Stimulated activated CD8-positive, alpha-beta memory T cell treated with anti-CD3 and anti-CD28 coated beads, Interleukin-15, amount 100 ng/mL, for 4 hours (primary cell): ENCODE results near the gene CCDC142.
"Not testable (repeated sequence)": the region's sequence is repeated elsewhere in the genome, so short reads cannot be mapped to it uniquely, and the experiment has no call there.

Experiments
- DNase-seq, 2 donors: peaks; one replicate each; pipeline ENCODE4 v3.0.0-alpha.2; 2020; ENCODE audit warnings: low read depth in 2 of 2

The CCDC142 gene

DNA sequence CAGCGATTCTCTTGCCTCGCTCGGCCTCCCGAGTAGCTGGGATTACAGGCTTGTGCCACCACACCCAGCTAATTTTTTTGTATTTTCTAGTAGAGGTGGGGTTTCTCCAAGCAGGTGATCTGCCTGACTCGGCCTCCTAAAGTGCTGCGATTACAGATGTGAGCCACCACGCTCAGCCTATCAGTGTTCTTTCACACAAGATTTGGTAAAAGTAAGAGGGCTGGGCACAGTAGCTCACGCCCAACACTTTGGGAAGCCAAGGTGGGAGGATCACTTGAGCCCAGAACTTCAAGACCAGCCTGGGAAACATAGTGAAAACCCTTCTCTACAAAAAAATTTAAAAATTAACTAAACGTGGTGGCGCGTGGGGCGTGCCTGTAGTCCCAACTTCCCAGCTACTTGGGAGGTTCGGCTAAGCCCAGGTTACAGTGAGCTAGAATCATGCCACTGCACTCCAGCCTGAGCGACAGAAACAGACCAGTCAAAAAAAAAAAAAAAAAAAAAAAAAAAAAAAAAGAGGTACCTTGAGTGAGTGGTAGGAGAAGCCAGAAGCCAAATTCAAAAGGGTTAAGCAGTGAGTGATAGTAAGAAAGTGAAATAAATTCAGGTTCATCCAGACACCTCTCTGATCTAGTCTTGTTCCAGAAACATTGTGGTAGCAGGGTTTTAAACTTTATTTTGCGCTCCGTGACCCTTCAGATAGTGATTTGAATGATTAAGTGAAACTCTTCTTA, 11.3 kb downstream of the CCDC142 start:
- no peak for DNase-seq

DNA sequence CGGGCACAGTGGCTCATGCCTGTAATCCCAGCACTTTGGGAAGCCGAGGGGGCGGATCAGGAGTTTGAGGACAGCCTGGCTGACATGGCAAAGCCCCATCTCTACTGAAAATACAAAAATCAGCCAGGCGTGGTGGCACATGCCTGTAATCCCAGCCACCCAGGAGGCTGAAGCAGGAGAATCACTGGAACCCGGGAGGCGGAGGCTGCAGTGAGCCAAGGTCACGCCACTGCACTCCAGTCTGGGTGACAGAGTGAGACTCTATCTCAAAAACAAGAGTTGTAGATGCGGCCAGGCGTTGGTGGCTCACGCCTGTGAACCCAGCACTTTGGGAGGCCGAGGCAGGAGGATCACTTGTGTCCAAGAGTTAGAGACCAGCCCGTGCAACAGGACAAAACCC, 12.1 kb downstream of the CCDC142 start:
- DNase-seq: not testable (repeated sequence)

DNA sequence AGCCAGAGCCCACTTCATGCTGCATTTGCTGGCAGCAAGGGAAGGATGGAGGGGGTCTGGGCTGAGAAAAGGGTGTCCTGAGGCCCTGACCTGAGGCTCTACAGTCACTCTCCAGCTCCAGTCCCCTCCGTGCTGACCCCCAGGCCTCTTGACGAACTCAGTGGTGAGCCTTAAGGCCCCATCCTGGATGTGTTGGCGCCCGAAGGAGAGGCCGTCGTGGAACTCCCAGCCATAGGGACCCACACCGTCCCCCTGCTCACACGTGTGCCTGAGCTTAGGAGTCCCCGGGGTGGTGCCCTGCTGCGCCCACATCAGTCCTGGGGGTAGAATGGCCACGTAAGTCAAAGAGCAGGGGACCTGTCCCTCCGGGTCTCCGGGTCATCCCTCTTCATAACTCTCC, 18.4 kb downstream of the CCDC142 start:
- no peak for DNase-seq

DNA sequence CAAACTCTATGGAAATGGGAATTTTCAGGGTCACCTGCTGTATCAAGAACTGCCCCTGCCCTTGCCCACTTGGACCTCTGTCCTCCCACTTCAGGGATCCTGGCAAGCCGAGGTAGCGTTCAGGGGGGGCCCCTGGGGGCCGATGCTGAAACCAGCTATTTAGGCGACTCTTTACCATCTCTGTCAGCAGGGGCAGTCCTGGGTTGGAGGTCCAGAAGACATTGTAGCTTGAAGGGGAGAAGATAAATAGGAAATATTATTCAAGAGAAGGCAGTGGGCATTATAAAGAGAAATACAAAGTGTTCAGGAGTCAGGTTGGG, 20.1 kb downstream of the CCDC142 start:
- DNase-seq: no peak

DNA sequence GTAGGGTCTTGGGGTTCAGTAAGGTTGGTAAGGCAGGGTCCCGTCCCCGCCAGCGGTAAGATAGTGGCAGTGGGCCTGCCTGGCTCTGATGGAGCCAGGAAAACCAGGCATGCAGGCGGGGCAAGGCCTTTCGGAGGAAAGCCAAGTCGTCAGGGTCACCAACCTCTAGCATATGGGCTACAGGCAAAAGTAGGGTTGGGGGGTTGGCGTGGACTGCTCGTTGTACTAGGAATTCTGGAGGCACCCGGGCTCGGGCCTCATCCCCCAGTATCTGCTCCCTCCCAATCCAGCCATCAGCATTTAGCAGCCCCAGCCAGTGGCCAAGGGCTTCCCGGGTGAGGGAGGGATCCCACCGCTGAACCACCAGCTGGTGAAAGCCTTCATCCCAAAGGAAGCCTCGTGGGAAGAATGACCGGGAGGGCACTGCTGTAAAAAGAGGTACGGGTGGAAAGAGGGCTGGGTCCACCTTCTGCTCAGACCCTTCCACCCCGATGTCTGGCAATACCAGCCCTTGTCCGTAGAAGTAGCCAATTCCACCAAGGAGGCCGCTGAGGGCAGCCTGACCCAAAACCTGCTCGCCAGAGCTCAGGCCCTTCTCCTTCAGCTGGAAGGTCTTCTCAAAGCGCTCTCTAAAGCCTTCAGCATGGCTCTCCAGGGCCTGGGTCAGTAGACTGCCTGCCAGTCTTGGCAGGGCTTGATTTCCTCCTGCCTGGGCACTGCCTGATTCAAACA, 20.6 kb downstream of the CCDC142 start:
- DNase-seq: no peak

DNA sequence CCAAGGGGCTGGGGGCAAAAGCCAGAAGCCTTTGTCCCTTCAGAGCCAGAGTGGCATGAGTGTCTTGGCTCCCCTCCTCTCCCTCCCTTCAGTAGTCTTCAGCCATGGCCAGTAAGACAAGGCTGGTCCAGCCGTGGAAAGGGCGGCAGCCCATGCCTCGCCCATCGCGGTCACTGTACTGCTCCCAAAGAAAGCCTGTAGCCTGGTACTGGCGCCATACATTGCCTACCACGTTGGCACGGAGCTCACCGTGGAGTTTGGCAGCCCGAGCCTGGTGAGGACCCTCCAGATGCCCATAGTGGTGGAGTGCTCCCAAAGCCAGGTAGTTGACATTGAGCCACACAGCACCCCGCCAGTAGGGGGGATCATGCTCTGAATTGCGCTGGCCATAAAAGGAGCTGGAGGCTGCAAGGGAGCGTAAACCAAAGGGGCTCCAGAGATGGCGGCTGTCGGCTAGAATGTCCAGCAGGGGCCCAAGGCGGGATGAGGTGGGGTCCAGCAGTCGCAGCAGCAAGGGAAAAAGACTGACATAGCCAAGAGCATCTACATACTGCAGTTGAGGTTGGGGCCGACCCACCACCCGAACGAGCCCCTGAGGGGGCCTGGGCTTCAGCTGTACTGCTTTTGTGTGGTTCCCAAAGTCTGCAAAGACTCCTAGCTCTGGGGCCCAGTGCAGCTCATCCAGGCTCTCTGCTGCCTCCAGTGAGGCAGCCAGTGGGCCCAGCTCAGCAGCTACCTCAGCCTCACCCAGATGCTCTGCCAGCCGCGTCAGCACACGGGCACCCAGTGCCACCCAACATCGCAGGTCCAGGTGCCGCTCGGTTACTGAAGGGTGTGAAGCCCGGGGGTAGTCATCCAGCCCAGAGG, 21.4 kb downstream of the CCDC142 start:
- no peak for DNase-seq

DNA sequence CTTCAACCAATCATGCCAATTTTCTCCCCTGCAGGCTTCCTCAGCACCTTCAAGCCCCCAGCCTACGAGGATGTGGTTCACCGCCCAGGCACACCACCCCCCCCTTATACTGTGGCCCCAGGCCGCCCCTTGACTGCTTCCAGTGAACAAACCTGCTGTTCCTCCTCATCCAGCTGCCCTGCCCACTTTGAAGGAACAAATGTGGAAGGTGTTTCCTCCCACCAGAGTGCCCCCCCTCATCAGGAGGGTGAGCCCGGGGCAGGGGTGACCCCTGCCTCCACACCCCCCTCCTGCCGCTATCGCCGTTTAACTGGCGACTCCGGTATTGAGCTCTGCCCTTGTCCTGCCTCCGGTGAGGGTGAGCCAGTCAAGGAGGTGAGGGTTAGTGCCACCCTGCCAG, 22.6 kb downstream of the CCDC142 start:
- DNase-seq: not testable (repeated sequence)

DNA sequence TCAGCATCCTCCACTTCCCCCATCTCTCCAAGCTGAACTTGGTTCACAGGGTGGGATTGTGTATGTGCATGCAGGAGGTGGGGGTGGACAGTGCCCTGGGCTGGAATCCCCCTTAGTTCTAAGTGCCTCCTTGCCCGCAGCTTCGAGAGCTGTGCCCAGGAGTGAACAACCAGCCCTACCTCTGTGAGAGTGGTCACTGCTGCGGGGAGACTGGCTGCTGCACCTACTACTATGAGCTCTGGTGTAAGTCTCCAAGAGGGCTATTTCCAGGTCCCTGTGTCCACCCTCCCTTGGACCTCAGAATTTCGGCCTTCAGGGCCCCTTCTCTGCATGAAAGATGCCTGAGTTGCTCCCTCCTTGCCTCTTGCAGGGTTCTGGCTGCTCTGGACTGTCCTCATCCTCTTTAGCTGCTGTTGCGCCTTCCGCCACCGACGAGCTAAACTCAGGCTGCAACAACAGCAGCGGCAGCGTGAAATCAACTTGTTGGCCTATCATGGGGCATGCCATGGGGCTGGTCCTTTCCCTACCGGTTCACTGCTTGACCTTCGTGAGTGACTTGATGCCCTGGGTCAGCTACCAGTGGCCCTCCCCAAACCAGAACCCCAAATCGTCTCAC, 23.2 kb downstream of the CCDC142 start:
- not testable (repeated sequence) for DNase-seq

DNA sequence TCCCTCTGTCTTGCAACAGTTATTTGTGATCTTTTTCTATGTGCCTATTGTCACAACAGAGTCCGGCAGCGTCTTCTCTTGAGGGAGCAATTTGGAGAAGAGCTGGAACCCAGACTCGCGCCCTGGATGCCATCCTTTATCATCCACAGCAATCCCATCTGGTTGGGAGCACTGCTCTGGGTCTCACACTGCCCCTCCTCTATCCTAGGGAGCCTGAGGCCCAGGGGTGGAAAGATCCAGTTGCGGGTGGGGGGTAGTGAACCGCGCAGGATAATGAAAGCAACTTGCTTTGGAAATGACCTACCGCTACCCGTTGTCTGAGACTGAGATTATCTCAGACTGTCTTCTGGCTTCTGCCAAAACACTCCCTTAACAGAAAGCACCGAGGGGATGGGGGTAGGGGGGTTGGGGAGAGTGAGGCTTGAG, 23.8 kb downstream of the CCDC142 start:
- DNase-seq: no peak

DNA sequence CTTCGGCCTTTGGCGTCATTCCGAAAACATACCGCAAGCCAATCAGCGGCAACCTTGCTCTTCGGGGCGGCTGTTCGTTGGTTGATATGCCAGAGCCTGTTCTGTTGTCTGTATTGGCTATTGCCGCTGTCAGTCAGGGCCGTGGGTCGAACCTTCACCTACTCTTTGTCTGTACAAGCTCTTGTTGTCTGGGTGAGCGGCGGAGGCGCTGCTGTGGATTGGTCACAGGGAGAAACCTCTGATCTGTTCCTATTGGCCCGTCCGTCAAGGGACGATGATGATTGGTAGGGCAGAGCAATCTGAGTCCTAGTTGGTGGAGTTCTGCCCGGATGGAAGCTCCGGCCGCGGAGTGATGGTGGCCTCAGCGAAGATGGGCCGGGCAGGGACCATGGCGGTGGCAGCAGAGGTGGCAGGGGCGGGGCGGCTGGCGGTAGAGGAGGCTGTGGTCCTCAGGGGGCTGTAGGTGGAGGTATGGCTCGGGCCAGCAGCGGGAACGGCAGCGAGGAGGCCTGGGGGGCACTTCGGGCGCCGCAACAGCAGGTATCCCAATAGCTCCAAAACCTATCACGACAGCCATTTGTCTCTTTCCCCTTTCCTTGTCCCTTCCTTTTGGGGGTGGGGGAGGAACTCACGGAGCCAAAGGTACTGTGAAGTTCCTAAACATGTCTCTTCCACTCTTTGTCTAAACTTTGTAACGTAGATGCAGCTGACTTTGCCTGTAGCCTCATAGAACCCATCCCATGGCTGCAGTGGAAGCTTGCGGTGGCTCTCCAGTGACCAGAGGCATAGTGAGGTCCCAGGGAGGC, 24.5 kb downstream of the CCDC142 start, which contains the start of gene WBP1:
Gene WBP1 (plus strand): TSS at position 307 of the 806 bp plus-strand sequence. CDS start 165 bp downstream, at position 472.
- peak; percentile 97 to 100 for DNase-seq

DNA sequence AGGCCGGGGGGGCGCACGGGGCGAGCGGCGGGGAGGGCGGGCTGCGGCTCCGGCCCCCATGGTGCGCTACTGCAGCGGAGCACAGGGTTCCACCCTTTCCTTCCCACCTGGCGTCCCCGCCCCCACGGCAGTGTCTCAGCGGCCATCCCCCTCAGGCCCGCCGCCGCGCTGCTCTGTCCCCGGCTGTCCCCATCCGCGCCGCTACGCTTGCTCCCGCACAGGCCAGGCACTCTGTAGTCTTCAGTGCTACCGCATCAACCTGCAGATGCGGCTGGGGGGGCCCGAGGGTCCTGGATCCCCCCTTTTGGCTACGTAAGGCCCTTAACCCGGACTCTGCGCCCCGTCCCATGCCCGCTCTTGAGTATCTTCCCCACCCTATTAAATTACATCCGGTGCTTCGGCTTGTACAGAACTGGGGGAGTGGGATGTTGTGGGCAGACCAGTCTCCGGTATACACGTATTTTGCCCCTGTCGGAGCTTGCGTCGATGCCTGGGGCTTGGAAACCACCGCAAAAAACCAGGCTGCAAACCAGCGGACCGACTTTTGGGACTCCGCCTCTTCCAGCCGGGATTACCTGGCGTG, 25.2 kb downstream of the CCDC142 start:
- peak; percentile 70 to 76 for DNase-seq

DNA sequence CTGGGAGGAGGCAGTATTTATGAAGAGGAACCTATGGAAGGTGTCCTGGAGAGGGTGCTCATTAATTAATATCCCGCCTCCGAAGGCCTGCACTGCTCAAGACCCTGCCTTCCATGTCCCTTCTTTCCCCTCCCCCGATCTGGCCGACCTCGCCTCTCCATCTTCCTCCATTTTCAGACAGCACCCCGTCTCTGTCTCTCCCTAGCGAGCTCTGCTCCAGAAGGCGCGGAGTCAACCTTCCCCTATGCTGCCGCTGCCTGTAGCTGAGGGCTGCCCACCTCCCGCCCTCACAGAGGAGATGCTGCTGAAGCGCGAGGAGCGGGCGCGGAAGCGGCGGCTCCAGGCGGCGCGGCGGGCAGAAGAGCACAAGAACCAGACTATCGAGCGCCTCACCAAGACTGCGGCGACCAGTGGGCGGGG, 25.7 kb downstream of the CCDC142 start:
- no peak for DNase-seq

DNA sequence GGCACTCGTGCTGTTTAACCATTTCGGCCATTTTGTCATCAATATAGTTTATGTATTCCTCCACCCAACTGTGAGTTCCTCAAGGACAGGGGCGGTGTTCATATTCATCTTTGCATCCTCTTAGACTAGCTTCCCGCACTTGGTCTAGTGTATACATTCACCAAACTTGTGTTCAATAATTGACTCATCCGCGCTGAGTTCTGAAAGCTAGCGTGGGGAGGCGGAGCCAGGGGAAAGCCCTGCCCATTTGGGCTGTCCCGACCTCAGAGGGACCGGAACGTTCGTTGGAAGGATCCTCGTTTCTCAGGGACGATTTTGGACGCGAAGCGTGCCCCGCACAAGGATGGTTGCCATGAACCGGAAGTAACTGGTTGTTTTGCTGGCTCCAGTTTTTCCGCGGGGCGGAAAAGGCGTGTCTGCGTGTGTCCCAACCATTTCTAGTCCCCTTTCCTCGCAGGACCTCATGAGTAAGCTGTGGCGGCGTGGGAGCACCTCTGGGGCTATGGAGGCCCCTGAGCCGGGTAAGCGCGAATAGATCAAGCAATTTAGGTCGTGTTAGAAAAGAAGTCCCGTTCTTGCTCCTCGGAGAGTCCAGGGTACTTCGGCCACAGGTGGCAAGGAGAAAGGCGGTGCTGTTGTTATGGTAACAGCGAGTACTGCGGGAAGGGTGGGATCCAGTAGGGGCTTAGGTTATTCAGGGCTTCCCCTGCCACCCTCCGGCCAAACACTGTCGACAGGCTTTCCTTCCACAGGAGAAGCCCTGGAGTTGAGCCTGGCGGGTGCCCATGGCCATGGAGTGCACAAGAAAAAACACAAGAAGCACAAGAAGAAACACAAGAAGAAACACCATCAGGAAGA, 27.9 kb downstream of the CCDC142 start, which contains the start of gene INO80B:
Gene INO80B (plus strand): TSS at position 434 of the 858 bp plus-strand sequence. CDS start 30 bp downstream, at position 464.
- peak; percentile 95 to 96 for DNase-seq

DNA sequence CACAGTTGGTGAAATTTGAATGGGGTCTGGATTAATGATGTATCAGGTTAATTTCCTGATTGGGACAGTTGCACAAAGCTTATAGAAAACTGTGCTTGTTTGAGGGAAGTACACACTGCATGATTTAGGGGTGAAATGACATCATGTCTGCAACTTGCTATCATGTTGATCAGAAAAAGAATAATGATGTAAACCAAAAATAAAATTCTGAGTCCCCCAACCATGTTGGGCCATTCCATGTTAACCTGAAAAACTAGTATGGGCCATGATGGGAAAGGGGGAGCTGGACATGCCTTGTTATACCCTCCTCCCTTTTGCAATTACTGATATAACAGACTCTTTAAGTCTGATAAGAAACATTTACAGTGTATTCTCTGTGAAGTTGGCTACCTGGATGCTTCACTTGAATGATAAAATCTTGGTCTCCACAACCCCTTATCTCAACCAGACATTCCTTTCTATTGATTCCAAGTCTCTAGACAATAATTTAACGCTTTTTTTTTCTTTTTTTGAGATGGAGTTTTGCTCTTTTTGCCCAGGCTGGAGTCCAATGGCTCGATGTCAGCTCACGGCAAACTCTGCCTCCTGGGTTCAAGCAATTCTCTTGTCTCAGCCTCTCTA, 32.1 kb downstream of the CCDC142 start:
- no peak for DNase-seq

DNA sequence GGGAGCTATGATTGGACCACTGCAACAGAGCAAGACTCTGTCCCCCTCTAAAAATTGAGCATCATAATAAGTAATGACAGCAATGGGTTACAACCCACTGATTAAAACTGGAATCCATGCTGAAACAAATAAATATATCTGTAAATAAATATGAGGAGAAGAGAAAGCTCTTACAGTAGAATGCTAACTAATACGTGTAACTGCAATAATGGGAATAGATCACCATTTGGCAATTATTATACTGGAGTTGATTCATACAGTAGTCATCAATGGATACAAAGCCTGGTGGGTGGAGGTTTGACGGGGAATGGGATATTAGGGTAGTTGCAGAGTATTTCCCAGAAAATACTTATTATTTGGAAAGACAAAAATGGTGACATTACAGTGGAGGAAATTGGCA, 34.0 kb downstream of the CCDC142 start:
- no peak for DNase-seq

DNA sequence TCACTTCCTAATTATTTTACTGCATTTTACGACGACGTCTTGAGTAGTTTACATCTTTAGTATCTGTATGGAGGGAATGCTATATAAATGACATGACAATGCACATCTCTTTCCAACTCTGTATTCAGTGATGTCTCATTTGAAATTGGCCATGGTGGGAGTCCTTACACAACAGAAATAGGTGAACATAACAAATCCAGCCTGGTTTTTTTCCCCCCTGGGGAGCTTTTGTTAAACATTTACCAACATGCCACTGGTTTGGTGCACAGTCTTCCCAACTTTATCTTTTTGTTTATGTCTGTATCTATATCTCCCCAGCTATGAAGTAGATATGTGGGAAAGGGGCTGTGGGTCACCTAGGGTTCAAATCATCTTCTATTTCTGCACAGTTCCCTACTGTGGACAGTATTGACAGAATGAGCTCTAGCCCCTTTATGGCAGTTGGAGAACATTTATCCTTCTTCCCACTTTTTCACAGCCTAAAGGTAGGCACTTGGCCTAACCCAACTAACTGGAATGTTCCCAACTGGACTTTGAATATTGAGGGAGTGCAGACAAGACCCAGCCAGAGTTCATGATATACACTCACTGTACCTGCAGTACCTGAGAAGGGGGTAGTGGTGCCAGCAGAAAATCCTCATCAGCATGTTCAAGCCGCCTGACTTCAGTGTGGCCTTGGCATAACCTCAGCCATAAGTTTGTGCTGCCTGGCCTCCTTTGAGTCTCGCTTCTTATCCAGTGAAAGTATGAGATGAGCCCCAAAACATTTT, 35.4 kb downstream of the CCDC142 start:
- DNase-seq: no peak

DNA sequence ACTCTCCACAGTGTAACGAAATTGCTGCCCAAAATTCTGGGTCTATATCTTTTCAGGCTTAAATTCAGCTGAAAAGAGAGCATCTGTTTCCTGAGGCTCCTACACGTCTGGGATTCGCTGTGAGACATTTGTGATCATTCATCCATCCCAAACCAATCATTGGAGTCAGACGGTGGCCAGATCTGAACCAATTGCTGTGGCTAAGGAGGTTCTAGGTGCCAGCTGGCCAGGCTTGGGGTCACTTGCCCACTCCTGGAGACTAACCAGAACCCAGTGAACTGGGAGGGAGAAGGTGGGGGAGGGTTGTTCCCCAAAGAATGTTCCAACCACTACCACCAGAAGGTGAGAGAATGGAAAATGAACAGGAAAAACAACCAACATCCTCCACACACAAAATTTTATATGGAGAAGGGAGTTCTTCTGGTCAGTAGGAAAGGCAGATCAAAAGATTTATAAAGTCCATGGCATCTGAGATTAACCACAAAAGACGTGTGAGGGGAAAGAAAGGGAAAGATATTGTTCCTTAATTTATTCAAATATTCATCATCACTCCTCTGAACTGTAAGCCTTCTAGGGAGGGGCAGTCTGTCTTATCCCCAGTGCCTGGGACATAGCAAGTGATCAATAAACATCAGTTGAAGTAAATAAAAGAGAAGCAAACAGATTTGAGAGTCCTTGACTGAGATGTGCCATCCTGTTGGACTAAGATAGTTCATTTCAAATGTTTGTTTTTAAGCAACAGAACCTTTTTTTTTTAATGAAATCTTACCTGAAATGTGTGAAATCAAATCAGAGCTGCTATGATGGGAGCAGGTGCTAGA, 38.1 kb downstream of the CCDC142 start:
- DNase-seq: no peak
